ENCODE measurements around the gene SMDT1. TPM values are rescaled to one million over a fixed set of nuclear protein-coding genes. Genes with fewer than 3 reads are reported as not detected.

Gene SMDT1
- total and polyA plus RNA-seq, 2 of the 4 experiments (the other 2 are of a cell fraction): 2.3 to 15.7 TPM

DNA sequence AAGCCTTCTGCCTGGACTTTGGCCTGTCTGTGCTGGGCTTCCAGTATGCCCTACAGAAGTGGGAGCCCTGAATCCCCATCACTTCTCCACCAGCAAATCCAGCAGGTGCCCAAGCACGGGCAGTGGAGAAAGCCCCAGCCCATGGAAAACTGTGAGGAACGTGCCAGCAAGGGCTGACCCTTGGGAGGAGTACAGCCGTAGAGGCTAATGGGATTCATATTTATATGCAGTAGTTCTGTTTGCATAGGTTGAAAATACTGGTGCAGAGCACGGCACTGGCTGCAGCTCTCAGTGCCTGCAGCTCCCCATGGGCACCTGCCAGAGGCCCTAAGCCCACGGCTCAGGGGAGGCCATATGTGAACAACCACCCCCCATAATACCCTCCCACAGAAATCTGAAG is 19.0 kb upstream of the SMDT1 start:
- POLR2A ChIA-PET (ENCODE audit: unreplicated experiment): no interaction called here
- Histone ChIP-seq H3K4me3 (ENCODE audit: insufficient read depth, low read depth, low read length) (no peak overlapping the region), H3K79me1 (ENCODE audit: low read depth in 1 of 2, low read length in 2 of 2) (no peaks in the 10 kb centered on the region), H2AK5ac (ENCODE audit: low read depth, low read length) (no peak overlapping the region), H3K4me1 (ENCODE audit: control insufficient read depth, insufficient read depth, low read length) (no peaks in the 10 kb centered on the region), H3K14ac (replicated peaks; ENCODE audit: low read depth, low read length) (no peak overlapping the region), H3K27me3 (ENCODE audit: control insufficient read depth, insufficient read depth, low read length) (no peaks in the 10 kb centered on the region), H3K23ac (ENCODE audit: low read depth, low read length) (no peak overlapping the region), H3K4me2 (ENCODE audit: low read depth, low read length) (no peak overlapping the region), H3K9ac (ENCODE audit: low read depth, low read length) (no peak overlapping the region), H4K5ac (ENCODE audit: low read depth, low read length) (no peak overlapping the region), H4K8ac (ENCODE audit: low read depth in 2 of 2, low read length in 2 of 2) (no peak overlapping the region), H2AK9ac (replicated peaks; ENCODE audit: low read depth, low read length, poor library complexity) (peak overlapping the region; percentile 28), H2AFZ (replicated peaks; ENCODE audit: low read length, poor library complexity) (no peak overlapping the region), H2BK20ac (ENCODE audit: low read depth, low read length) (no peak overlapping the region), H3K18ac (ENCODE audit: low read depth, low read length) (no peak overlapping the region), H2BK120ac (ENCODE audit: low read depth, low read length) (no peak overlapping the region), H2BK5ac (ENCODE audit: low read depth, low read length, poor library complexity, severe bottlenecking) (no peak overlapping the region), H3K9me3 (ENCODE audit: control insufficient read depth, insufficient read depth, low read length) (no peaks in the 10 kb centered on the region), H3K27ac (ENCODE audit: insufficient read depth, low read length) (no peak overlapping the region), H3K9me1 (ENCODE audit: insufficient read depth, low read length) (no peaks in the 10 kb centered on the region), H4K20me1 (ENCODE audit: insufficient read depth, low read length) (no peaks in the 10 kb centered on the region), H3K36me3 (ENCODE audit: control insufficient read depth, insufficient read depth, low read length) (peaks cover 36% of the 10 kb centered on the region), H2BK15ac (ENCODE audit: low read depth, low read length) (no peak overlapping the region), H3K4ac (ENCODE audit: low read depth, low read length) (no peak overlapping the region), H3K56ac (ENCODE audit: extremely low read depth, insufficient read depth, low read length) (no peak overlapping the region), H4K91ac (ENCODE audit: insufficient read depth, low read depth, low read length) (no peak overlapping the region)
- WGBS, 2 experiments (ENCODE audit: extremely low coverage in 2 of 2, insufficient read length in 1 of 2): no CpG with 5 or more reads among the region's 5 CpGs
- no peak for TF ChIP-seq CEBPB (IDR thresholded peaks at IDR 0.05; ENCODE audit: low read depth, low read length)
- TF ChIP-seq FOS (IDR thresholded peaks at IDR 0.05; ENCODE audit: low read depth, low read length): no peak
- no peak for TF ChIP-seq MAFK (IDR thresholded peaks at IDR 0.05; ENCODE audit: low read depth, low read length)
- TF ChIP-seq SMC3 (IDR thresholded peaks at IDR 0.05; ENCODE audit: low read depth, low read length): no peak
- no peak for TF ChIP-seq BHLHE40 (IDR thresholded peaks at IDR 0.05; ENCODE audit: low read depth, low read length)
- TF ChIP-seq, protein P1, sequence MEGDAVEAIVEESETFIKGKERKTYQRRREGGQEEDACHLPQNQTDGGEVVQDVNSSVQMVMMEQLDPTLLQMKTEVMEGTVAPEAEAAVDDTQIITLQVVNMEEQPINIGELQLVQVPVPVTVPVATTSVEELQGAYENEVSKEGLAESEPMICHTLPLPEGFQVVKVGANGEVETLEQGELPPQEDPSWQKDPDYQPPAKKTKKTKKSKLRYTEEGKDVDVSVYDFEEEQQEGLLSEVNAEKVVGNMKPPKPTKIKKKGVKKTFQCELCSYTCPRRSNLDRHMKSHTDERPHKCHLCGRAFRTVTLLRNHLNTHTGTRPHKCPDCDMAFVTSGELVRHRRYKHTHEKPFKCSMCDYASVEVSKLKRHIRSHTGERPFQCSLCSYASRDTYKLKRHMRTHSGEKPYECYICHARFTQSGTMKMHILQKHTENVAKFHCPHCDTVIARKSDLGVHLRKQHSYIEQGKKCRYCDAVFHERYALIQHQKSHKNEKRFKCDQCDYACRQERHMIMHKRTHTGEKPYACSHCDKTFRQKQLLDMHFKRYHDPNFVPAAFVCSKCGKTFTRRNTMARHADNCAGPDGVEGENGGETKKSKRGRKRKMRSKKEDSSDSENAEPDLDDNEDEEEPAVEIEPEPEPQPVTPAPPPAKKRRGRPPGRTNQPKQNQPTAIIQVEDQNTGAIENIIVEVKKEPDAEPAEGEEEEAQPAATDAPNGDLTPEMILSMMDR (conservative IDR thresholded peaks at IDR 0.05; ENCODE audit: low read depth, low read length): no peak
- TF ChIP-seq POLR2A (IDR thresholded peaks at IDR 0.05; ENCODE audit: low read depth, low read length): no peak
- no peak for TF ChIP-seq RCOR1 (IDR thresholded peaks at IDR 0.05; ENCODE audit: insufficient replicate concordance, low read length)
- no peak for TF ChIP-seq RFX5 (IDR thresholded peaks at IDR 0.05; ENCODE audit: low read depth, low read length)
- no peak for TF ChIP-seq NFE2L2 (IDR thresholded peaks at IDR 0.05; ENCODE audit: low read depth, low read length)
- TF ChIP-seq MAZ (IDR thresholded peaks at IDR 0.05; ENCODE audit: borderline replicate concordance, low read depth, low read length): no peak
- TF ChIP-seq RAD21 (IDR thresholded peaks at IDR 0.05; ENCODE audit: low read length): no peak
- TF ChIP-seq MXI1 (IDR thresholded peaks at IDR 0.05; ENCODE audit: borderline replicate concordance, low read depth, low read length): no peak
- TF ChIP-seq, protein P2, sequence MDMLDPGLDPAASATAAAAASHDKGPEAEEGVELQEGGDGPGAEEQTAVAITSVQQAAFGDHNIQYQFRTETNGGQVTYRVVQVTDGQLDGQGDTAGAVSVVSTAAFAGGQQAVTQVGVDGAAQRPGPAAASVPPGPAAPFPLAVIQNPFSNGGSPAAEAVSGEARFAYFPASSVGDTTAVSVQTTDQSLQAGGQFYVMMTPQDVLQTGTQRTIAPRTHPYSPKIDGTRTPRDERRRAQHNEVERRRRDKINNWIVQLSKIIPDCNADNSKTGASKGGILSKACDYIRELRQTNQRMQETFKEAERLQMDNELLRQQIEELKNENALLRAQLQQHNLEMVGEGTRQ (IDR thresholded peaks at IDR 0.05; ENCODE audit: low read depth, low read length): no peak
- CTCF ChIA-PET: interaction anchor here (0.6 kb wide), 1 partner anchor 304 kb away, joined by 3 read pairs; no protein-coding TSS in a partner anchor
- intact Hi-C loops (cut with micrococcal nuclease) (no loop called here), dilution Hi-C loops (cut with HindIII; ENCODE audit: low sequenced_read_pairs, unreplicated experiment) (no loop called here), in situ Hi-C loops (cut with MboI; ENCODE audit: low sequenced_read_pairs) (no loop called here)
- no TSS peak for BruUV-seq (replicated peaks)
- ATAC-seq (ENCODE audit: low read depth): no peak
- DNase-seq: no peak
